ENCODE data around the gene RIMBP2. TPM values are rescaled to one million over a fixed set of nuclear protein-coding genes. Genes with fewer than 3 reads are reported as not detected.

The RIMBP2 gene
- total RNA-seq, 1 experiment from 2014 or later, result 0.95 TPM

- CTCF ChIA-PET, result no interaction called here
- BruUV-seq (replicated peaks), result no TSS peak
These were observed 258.9 kb downstream of the RIMBP2 start for GRCh38 chr12:130457215-130457614.

GRCh38 chr12:130456375-130457199 lies 259.5 kb downstream of the RIMBP2 start:
- CTCF ChIA-PET, result no interaction called here
- no peak for DNase-seq (ENCODE audit: low spot score)
- Histone ChIP-seq H3K4me1 (ENCODE audit: insufficient read depth, low read length, poor library complexity, severe bottlenecking) (no peaks in the 10 kb centered on the region), H3K27me3 (replicated peaks; ENCODE audit: insufficient read depth, low read depth, low read length, poor library complexity) (peaks cover 13% of the 10 kb centered on the region), H3K4me3 (ENCODE audit: low read depth, low read length, poor library complexity, severe bottlenecking) (no peak overlapping the region), H3K36me3 (ENCODE audit: insufficient read depth, low read length, poor library complexity, severe bottlenecking) (no peaks in the 10 kb centered on the region), H3K9me3 (ENCODE audit: low read depth, low read length, poor library complexity, severe bottlenecking) (no peaks in the 10 kb centered on the region), H3K27ac (ENCODE audit: low read depth, low read length, poor library complexity, severe bottlenecking) (no peak overlapping the region)
- intact Hi-C loops (cut with micrococcal nuclease; ENCODE audit: unreplicated experiment), result no loop called here
- TF ChIP-seq CTCF (conservative IDR thresholded peaks at IDR 0.05; ENCODE audit: low read depth, low read length), result no peak
- no peak for TF ChIP-seq EZH2 (IDR thresholded peaks at IDR 0.05; ENCODE audit: borderline replicate concordance, low read depth, low read length, poor library complexity, severe bottlenecking)
- no TSS peak for BruUV-seq (replicated peaks)
- POLR2A ChIA-PET (ENCODE audit: low non-redundant PET), result no interaction called here

More at GRCh38 chr12:130457215-130457614, 258.9 kb downstream of the RIMBP2 start:
- H3K4me1 ChIP-seq (ENCODE audit: insufficient read depth, low read length, poor library complexity, severe bottlenecking), result no peaks in the 10 kb centered on the region
- no peaks in the 10 kb centered on the region for H3K9me3 ChIP-seq (ENCODE audit: low read depth, low read length, poor library complexity, severe bottlenecking)
- DNase-seq (ENCODE audit: low spot score), result no peak
- H3K36me3 ChIP-seq (ENCODE audit: insufficient read depth, low read length, poor library complexity, severe bottlenecking), result no peaks in the 10 kb centered on the region
- peaks cover 13% of the 10 kb centered on the region for H3K27me3 ChIP-seq (replicated peaks; ENCODE audit: insufficient read depth, low read depth, low read length, poor library complexity)
- H3K27ac ChIP-seq (ENCODE audit: low read depth, low read length, poor library complexity, severe bottlenecking), result no peak overlapping the region
- POLR2A ChIA-PET (ENCODE audit: low non-redundant PET), result no interaction called here
- intact Hi-C loops (cut with micrococcal nuclease; ENCODE audit: unreplicated experiment), result no loop called here
- TF ChIP-seq CTCF (conservative IDR thresholded peaks at IDR 0.05; ENCODE audit: low read depth, low read length), result no peak
- TF ChIP-seq EZH2 (IDR thresholded peaks at IDR 0.05; ENCODE audit: borderline replicate concordance, low read depth, low read length, poor library complexity, severe bottlenecking), result no peak
- H3K4me3 ChIP-seq (ENCODE audit: low read depth, low read length, poor library complexity, severe bottlenecking), result no peak overlapping the region

DNA sequence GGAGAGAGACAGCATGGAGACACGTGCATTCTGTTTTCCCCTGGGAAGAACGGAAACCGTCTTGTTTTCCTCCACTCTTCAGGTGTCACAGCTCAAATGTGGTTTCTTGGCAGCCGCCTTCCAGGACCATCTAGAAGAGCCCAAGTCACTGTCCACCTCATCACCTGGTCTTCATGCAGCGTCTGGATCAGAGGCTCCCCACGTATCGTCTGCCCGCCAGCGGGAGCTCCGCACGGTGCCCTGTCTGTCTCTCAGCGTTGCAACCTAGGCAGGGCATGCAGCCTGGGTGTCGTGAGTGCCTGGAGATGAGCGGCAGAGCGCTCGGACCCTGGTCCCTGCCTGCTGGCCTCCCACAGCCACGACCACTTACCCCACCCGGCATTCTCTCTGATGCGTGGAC lies 260.9 kb downstream of the RIMBP2 start:
- no peak for DNase-seq (ENCODE audit: low spot score)
- TF ChIP-seq EZH2 (IDR thresholded peaks at IDR 0.05; ENCODE audit: borderline replicate concordance, low read depth, low read length, poor library complexity, severe bottlenecking) (no peak), CTCF (conservative IDR thresholded peaks at IDR 0.05; ENCODE audit: low read depth, low read length) (no peak)
- no peaks in the 10 kb centered on the region for H3K9me3 ChIP-seq (ENCODE audit: low read depth, low read length, poor library complexity, severe bottlenecking)
- H3K4me3 ChIP-seq (ENCODE audit: low read depth, low read length, poor library complexity, severe bottlenecking), result no peak overlapping the region
- H3K27me3 ChIP-seq (replicated peaks; ENCODE audit: insufficient read depth, low read depth, low read length, poor library complexity), result peaks cover 13% of the 10 kb centered on the region
- H3K4me1 ChIP-seq (ENCODE audit: insufficient read depth, low read length, poor library complexity, severe bottlenecking), result no peaks in the 10 kb centered on the region
- ChIA-PET CTCF (no interaction called here), POLR2A (ENCODE audit: low non-redundant PET) (no interaction called here)
- BruUV-seq (replicated peaks), result no TSS peak
- no peak overlapping the region for H3K27ac ChIP-seq (ENCODE audit: low read depth, low read length, poor library complexity, severe bottlenecking)
- H3K36me3 ChIP-seq (ENCODE audit: insufficient read depth, low read length, poor library complexity, severe bottlenecking), result no peaks in the 10 kb centered on the region
- intact Hi-C loops (cut with micrococcal nuclease; ENCODE audit: unreplicated experiment), result no loop called here
